OCI-LY1 (cell line): Measurements from ENCODE around the gene NKX3-2.

Experiments
- H2AFZ ChIP-seq: fragments of 200-600 bp; sonication (generic), shearing (Covaris generic); 2 replicates; pipeline ENCODE4 v1.6.0; 2014; ENCODE audit warnings: antibody characterized with exemption, mild to moderate bottlenecking, low read length
- H3F3A ChIP-seq: fragments of 200-600 bp; sonication (generic), shearing (Covaris generic); 2 replicates; pipeline ENCODE4 v1.6.0; 2014; ENCODE audit warnings: mild to moderate bottlenecking, antibody characterized with exemption, low read length, moderate library complexity; ENCODE audit not compliant: insufficient read depth
- H3K27ac ChIP-seq: fragments of 200-600 bp; sonication (generic); 2 replicates; pipeline ENCODE4 v1.5.1; 2014; ENCODE audit warnings: low read length, mixed run types, mild to moderate bottlenecking, low read depth; ENCODE audit not compliant: poor library complexity, severe bottlenecking
- H3K27me3 ChIP-seq: fragments of 200-600 bp; sonication (generic); 2 replicates; pipeline ENCODE4 v1.6.0; 2014; ENCODE audit warnings: antibody characterized with exemption, mild to moderate bottlenecking, low read length, moderate library complexity; ENCODE audit not compliant: insufficient read depth
- H3K36me3 ChIP-seq: fragments of 200-600 bp; sonication (generic); 2 replicates; pipeline ENCODE4 v1.6.1; 2014; ENCODE audit warnings: mild to moderate bottlenecking, antibody characterized with exemption, low read length, moderate library complexity, mixed read lengths; ENCODE audit not compliant: insufficient read depth
- H3K4me1 ChIP-seq: fragments of 200-600 bp; sonication (generic); 2 replicates; pipeline ENCODE4 v1.5.1; 2014; ENCODE audit warnings: mild to moderate bottlenecking, low read length, moderate library complexity; ENCODE audit not compliant: insufficient read depth, severe bottlenecking
- H3K4me2 ChIP-seq: fragments of 200-600 bp; sonication (generic), shearing (Covaris generic); 2 replicates; pipeline ENCODE4 v1.6.1; 2014; ENCODE audit warnings: low read length
- H3K4me3 ChIP-seq: fragments of 200-600 bp; sonication (generic); 2 replicates; pipeline ENCODE4 v1.5.1; 2014; ENCODE audit warnings: low read length, low read depth, mild to moderate bottlenecking, mixed read lengths; ENCODE audit not compliant: poor library complexity, severe bottlenecking
- H3K79me2 ChIP-seq: fragments of 200-600 bp; shearing (Covaris generic); 2 replicates; pipeline ENCODE4 v1.6.1; 2016; ENCODE audit warnings: mixed run types, low read length, mixed read lengths; ENCODE audit not compliant: insufficient read depth
- H3K9ac ChIP-seq: fragments of 200-600 bp; sonication (generic), shearing (Covaris generic); 2 replicates; pipeline ENCODE4 v1.6.1; 2014; ENCODE audit warnings: mild to moderate bottlenecking, low read length, mixed read lengths
- H3K9me2 ChIP-seq: fragments of 200-600 bp; sonication (generic), shearing (Covaris generic); 2 replicates; pipeline ENCODE4 v1.6.1; 2014; ENCODE audit warnings: low read depth, mild to moderate bottlenecking, low read length, mixed read lengths
- H3K9me3 ChIP-seq: fragments of 200-600 bp; shearing (Covaris generic); 2 replicates; pipeline ENCODE4 v1.6.1; 2014; ENCODE audit warnings: low read length, mixed read lengths
- H4K20me1 ChIP-seq: fragments of 200-600 bp; sonication (generic), shearing (Covaris generic); 2 replicates; pipeline ENCODE4 v1.6.0; 2016; ENCODE audit warnings: mild to moderate bottlenecking, low read length; ENCODE audit not compliant: insufficient read depth
- CTCF ChIP-seq: fragments of 200-600 bp; sonication (generic), shearing (Covaris generic); IDR thresholded peaks from 2 replicates; pipeline ENCODE4 v1.5.1; 2017; ENCODE audit warnings: mild to moderate bottlenecking, antibody characterized with exemption, low read length, moderate library complexity, mixed read lengths
- EZH2 ChIP-seq: fragments of 200-600 bp; sonication (generic), shearing (Covaris generic); IDR thresholded peaks from 2 replicates; pipeline ENCODE4 v1.8.0; 2017; ENCODE audit warnings: borderline replicate concordance, mixed run types, mild to moderate bottlenecking, antibody characterized with exemption, low read length, moderate library complexity, mixed read lengths

The NKX3-2 gene

GRCh38 chr4:13548984-13549546 lies 4.8 kb upstream of the NKX3-2 start:
- peak overlapping the region; percentile 51 for H3K4me3 ChIP-seq
- no peaks in the 10 kb centered on the region for H3K36me3 ChIP-seq
- H3K9me2 ChIP-seq, result no peaks in the 10 kb centered on the region
- H3K79me2 ChIP-seq, result no peaks in the 10 kb centered on the region
- H3K9ac ChIP-seq, result no peak overlapping the region; the same call in 1 of the 2 replicates
- H3K4me2 ChIP-seq, result peak overlapping the region; percentile 72
- H3K9me3 ChIP-seq, result no peaks in the 10 kb centered on the region
- H4K20me1 ChIP-seq, result no peaks in the 10 kb centered on the region
- TF ChIP-seq CTCF (peak; percentile 66), EZH2 (no peak)
- no peak overlapping the region for H2AFZ ChIP-seq
- peaks cover 3% of the 10 kb centered on the region for H3K4me1 ChIP-seq
- no peaks in the 10 kb centered on the region for H3F3A ChIP-seq
- no peak overlapping the region for H3K27ac ChIP-seq
- H3K27me3 ChIP-seq, result no peaks in the 10 kb centered on the region

- Histone ChIP-seq H3K4me1 (peaks cover 3% of the 10 kb centered on the region), H3K9ac (no peak overlapping the region), H3K27me3 (no peaks in the 10 kb centered on the region), H3K4me2 (peak overlapping the region; percentile 72), H3K9me3 (no peaks in the 10 kb centered on the region), H3K9me2 (no peaks in the 10 kb centered on the region), H3F3A (no peaks in the 10 kb centered on the region), H3K36me3 (no peaks in the 10 kb centered on the region), H4K20me1 (no peaks in the 10 kb centered on the region), H3K79me2 (no peaks in the 10 kb centered on the region), H3K27ac (no peak overlapping the region), H2AFZ (no peak overlapping the region), H3K4me3 (peak overlapping the region; percentile 64)
- TF ChIP-seq EZH2, result no peak
- no peak for TF ChIP-seq CTCF
These were observed 4.0 kb upstream of the NKX3-2 start for GRCh38 chr4:13548059-13548983.

- Histone ChIP-seq H3F3A (no peaks in the 10 kb centered on the region), H3K36me3 (no peaks in the 10 kb centered on the region), H3K9me3 (no peaks in the 10 kb centered on the region), H3K4me1 (peaks cover 3% of the 10 kb centered on the region), H3K4me2 (peak overlapping the region; percentile 68), H2AFZ (no peak overlapping the region), H3K79me2 (no peaks in the 10 kb centered on the region), H3K4me3 (peak overlapping the region; percentile 64), H3K27me3 (no peaks in the 10 kb centered on the region), H3K27ac (no peak overlapping the region), H4K20me1 (no peaks in the 10 kb centered on the region), H3K9me2 (no peaks in the 10 kb centered on the region), H3K9ac (peak overlapping the region; percentile 54)
- TF ChIP-seq CTCF (no peak), EZH2 (no peak)
These were observed 3.3 kb upstream of the NKX3-2 start for GRCh38 chr4:13547485-13548041.
